ENCODE results near the gene NEUROG2. TPM values are rescaled to one million over a fixed set of nuclear protein-coding genes. Genes with fewer than 3 reads are reported as not detected.

The NEUROG2 gene
- total and polyA plus RNA-seq, 2 donors (not counting 3 experiments of a cell fraction or from before 2014, with no cell fraction given): not detected

GRCh38 chr4:112514647-112515197 lies 1.3 kb downstream of the NEUROG2 start:
- Histone ChIP-seq H3K79me2 (ENCODE audit: control insufficient read depth, insufficient read depth, low read length) (no peaks in the 10 kb centered on the region), H3K4me1 (ENCODE audit: control insufficient read depth, extremely low read depth, insufficient read depth, low read length) (peaks cover 12% of the 10 kb centered on the region), H3K4me2 (ENCODE audit: insufficient read depth, low read length) (peak overlapping the region; percentile 53), H3K9me1 (replicated peaks; ENCODE audit: control insufficient read depth, extremely low read depth, insufficient read depth, low read length) (no peaks in the 10 kb centered on the region), H3K27ac (ENCODE audit: insufficient read depth, low read depth, low read length) (no peak overlapping the region), H3K9me3 (replicated peaks; ENCODE audit: control insufficient read depth, insufficient read depth, low read length) (no peaks in the 10 kb centered on the region), H3K9ac (replicated peaks; ENCODE audit: extremely low read depth, insufficient read depth, low read length) (no peak overlapping the region), H2AFZ (ENCODE audit: low read depth, low read length) (no peak overlapping the region), H4K20me1 (replicated peaks; ENCODE audit: control insufficient read depth, extremely low read depth, insufficient read depth, low read length) (peaks cover 3% of the 10 kb centered on the region), H3K36me3 (ENCODE audit: control insufficient read depth in 2 of 2, extremely low read depth in 1 of 2, insufficient read depth in 2 of 2, low read length in 2 of 2) (no peaks in the 10 kb centered on the region), H3K27me3 (ENCODE audit: control insufficient read depth in 2 of 2, insufficient read depth in 2 of 2, low read length in 2 of 2) (peaks cover 79 to 97% of the 10 kb centered on the region in 2 experiments), H3K4me3 (replicated peaks in 1 of 3; ENCODE audit: insufficient read depth in 1 of 3, low read depth in 1 of 3, low read length in 3 of 3) (peak overlapping the region in 1 of 3 experiments; percentile 33)
- CTCF ChIA-PET: interaction anchor here (0.9 to 1.0 kb wide), 2 partner anchors 9 to 17 kb away, joined by 3 read pairs; no protein-coding TSS in a partner anchor
- intact Hi-C loops (cut with micrococcal nuclease) (loop anchor here (5.0 kb wide), 1 partner anchor 1892 kb away; the partner anchor contains the start of gene PITX2), dilution Hi-C loops (cut with MboI; ENCODE audit: extremely low pct_ligation_motif_present, low sequenced_read_pairs) (no loop called here)
- no peak for FAIRE-seq
- DNase-seq (ENCODE audit: low read depth, low spot score): no peak
- POLR2A ChIA-PET: no interaction called here
- no TSS peak for BruUV-seq (replicated peaks)
- TF ChIP-seq FOS (IDR thresholded peaks at IDR 0.05; ENCODE audit: borderline replicate concordance, insufficient read depth, low read length): no peak
- TF ChIP-seq EZH2 (IDR thresholded peaks at IDR 0.05; ENCODE audit: borderline replicate concordance, low read depth, low read length, severe bottlenecking): peak; percentile 72

DNA sequence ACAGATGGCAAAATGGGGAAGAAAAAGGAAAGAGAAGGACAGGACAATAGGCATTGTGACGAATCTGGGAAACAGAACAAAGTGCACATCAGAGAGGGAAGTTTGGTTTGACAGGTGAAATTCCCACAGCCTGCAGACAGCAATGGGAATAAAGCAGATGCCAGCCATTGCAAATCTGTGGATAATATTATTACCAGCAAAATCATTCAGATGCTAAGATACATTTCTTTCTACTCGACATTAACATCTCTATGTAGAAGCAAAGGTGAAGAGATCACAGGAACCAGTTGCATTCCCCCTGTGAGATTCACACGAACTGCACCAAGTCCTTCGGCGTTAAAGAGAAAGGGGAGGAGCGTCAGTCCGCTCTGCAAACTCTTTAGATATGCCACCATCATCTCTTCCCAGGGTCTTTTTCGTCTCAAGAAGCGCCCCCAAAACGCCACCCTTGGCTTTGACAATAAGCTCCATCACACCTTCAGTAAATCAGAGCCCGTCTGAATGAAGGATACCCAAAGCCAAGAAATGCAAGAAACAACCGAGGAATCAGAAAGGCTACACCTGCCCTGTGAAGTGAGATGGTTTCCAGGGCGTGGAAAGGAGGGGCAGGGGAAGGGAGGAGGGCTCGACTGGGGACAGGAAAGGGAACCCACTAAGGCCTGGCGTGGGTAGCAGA lies 1.9 kb downstream of the NEUROG2 start:
- dilution Hi-C loops (cut with MboI; ENCODE audit: extremely low pct_ligation_motif_present, low sequenced_read_pairs) (no loop called here), intact Hi-C loops (cut with micrococcal nuclease) (no loop called here)
- no peak for DNase-seq (ENCODE audit: low read depth, low spot score)
- Histone ChIP-seq H3K27me3 (ENCODE audit: control insufficient read depth in 2 of 2, insufficient read depth in 2 of 2, low read length in 2 of 2) (peaks cover 79 to 98% of the 10 kb centered on the region in 2 experiments), H3K4me3 (replicated peaks in 1 of 3; ENCODE audit: insufficient read depth in 1 of 3, low read depth in 1 of 3, low read length in 3 of 3) (no peak overlapping the region), H3K9me1 (replicated peaks; ENCODE audit: control insufficient read depth, extremely low read depth, insufficient read depth, low read length) (no peaks in the 10 kb centered on the region), H3K36me3 (ENCODE audit: control insufficient read depth in 2 of 2, extremely low read depth in 1 of 2, insufficient read depth in 2 of 2, low read length in 2 of 2) (no peaks in the 10 kb centered on the region), H3K9ac (replicated peaks; ENCODE audit: extremely low read depth, insufficient read depth, low read length) (no peak overlapping the region), H3K27ac (ENCODE audit: insufficient read depth, low read depth, low read length) (no peak overlapping the region), H3K9me3 (replicated peaks; ENCODE audit: control insufficient read depth, insufficient read depth, low read length) (no peaks in the 10 kb centered on the region), H3K4me2 (ENCODE audit: insufficient read depth, low read length) (no peak overlapping the region), H3K79me2 (ENCODE audit: control insufficient read depth, insufficient read depth, low read length) (no peaks in the 10 kb centered on the region), H2AFZ (ENCODE audit: low read depth, low read length) (no peak overlapping the region), H4K20me1 (replicated peaks; ENCODE audit: control insufficient read depth, extremely low read depth, insufficient read depth, low read length) (no peaks in the 10 kb centered on the region), H3K4me1 (ENCODE audit: control insufficient read depth, extremely low read depth, insufficient read depth, low read length) (peaks cover 14% of the 10 kb centered on the region)
- no TSS peak for BruUV-seq (replicated peaks)
- CTCF ChIA-PET: interaction anchor here (1.0 kb wide), 1 partner anchor 10 kb away, joined by 3 read pairs; no protein-coding TSS in a partner anchor
- POLR2A ChIA-PET: no interaction called here
- TF ChIP-seq POLR2AphosphoS5 (IDR thresholded peaks at IDR 0.05; ENCODE audit: insufficient read depth, low read depth, low read length) (no peak), EZH2 (IDR thresholded peaks at IDR 0.05; ENCODE audit: borderline replicate concordance, low read depth, low read length, severe bottlenecking) (peak; percentile 4), GATA2 (IDR thresholded peaks at IDR 0.05; ENCODE audit: insufficient read depth, insufficient read length, low read depth, low read length) (no peak), CTCF (IDR thresholded peaks at IDR 0.05; ENCODE audit: extremely low read depth in 1 of 2, insufficient read depth in 1 of 2, low read depth in 1 of 2, low read length in 2 of 2) (no peak)
- TF ChIP-seq, protein P1, sequence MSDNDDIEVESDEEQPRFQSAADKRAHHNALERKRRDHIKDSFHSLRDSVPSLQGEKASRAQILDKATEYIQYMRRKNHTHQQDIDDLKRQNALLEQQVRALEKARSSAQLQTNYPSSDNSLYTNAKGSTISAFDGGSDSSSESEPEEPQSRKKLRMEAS (IDR thresholded peaks at IDR 0.05; ENCODE audit: insufficient read depth, insufficient read length): no peak
- no peak for FAIRE-seq

All from endothelial cell of umbilical vein (primary cell).